HEK293T (cell line): ENCODE data around the gene CLMP.

ENCODE experiments used
- FOXA1 ChIP-seq: fragments of 450-650 bp; IDR thresholded peaks from 2 replicates; pipeline ENCODE4 v1.6.1; 2016; ENCODE audit warnings: mild to moderate bottlenecking
- FOXK2 ChIP-seq: fragments of 450-650 bp; IDR thresholded peaks from 2 replicates; pipeline ENCODE4 v1.6.1; 2016; ENCODE audit warnings: mild to moderate bottlenecking
- PKNOX1 ChIP-seq: fragments of 450-650 bp; IDR thresholded peaks from 2 replicates; pipeline ENCODE4 v1.6.1; 2016
- SUZ12 ChIP-seq: fragments of 450-650 bp; IDR thresholded peaks from 2 replicates; pipeline ENCODE4 v1.6.1; 2016; ENCODE audit warnings: mild to moderate bottlenecking

GRCh38 chr11:123040111-123040432, 155.0 kb downstream of the CLMP start:
- no peak for TF ChIP-seq SUZ12
- TF ChIP-seq FOXK2 = no peak
- no peak for TF ChIP-seq FOXA1
- TF ChIP-seq PKNOX1 = no peak
